Neural progenitor cell (in vitro differentiated cells): ENCODE data around the gene DVL2. TPM values are rescaled to one million over a fixed set of nuclear protein-coding genes. Genes with fewer than 3 reads are reported as not detected.

ENCODE experiments used
- DNase-seq: peaks from one replicate; pipeline ENCODE4 v3.0.0-alpha.2; 2016; ENCODE audit warnings: low spot score
- H2AFZ ChIP-seq: fragments of 200-600 bp; sonication (generic); replicated peaks from 2 replicates; pipeline ENCODE4 v1.6.1; 2016; ENCODE audit warnings: antibody characterized with exemption
- H3F3A ChIP-seq: fragments of 200-600 bp; sonication (generic); 2 replicates; pipeline ENCODE4 v1.6.1; 2016; ENCODE audit warnings: antibody characterized with exemption, low read depth
- H3K27ac ChIP-seq: fragments of 200-600 bp; sonication (generic); 2 replicates; pipeline ENCODE4 v1.5.1; 2016; ENCODE audit warnings: mild to moderate bottlenecking
- H3K27me3 ChIP-seq: fragments of 200-600 bp; sonication (generic); 2 replicates; pipeline ENCODE4 v1.6.1; 2016; ENCODE audit warnings: mild to moderate bottlenecking, moderate library complexity
- H3K36me3 ChIP-seq: fragments of 200-600 bp; sonication (generic); 2 replicates; pipeline ENCODE4 v1.5.1; 2016
- H3K4me1 ChIP-seq: fragments of 200-600 bp; sonication (generic); 2 replicates; pipeline ENCODE4 v1.6.1; 2016; ENCODE audit warnings: mixed run types
- H3K4me2 ChIP-seq: fragments of 200-600 bp; sonication (generic); 2 replicates; pipeline ENCODE4 v1.6.1; 2016
- H3K4me3 ChIP-seq: fragments of 200-600 bp; sonication (generic); 2 replicates; pipeline ENCODE4 v1.5.1; 2016
- H3K79me2 ChIP-seq: fragments of 200-600 bp; sonication (generic); 2 replicates; pipeline ENCODE4 v1.6.1; 2016; ENCODE audit warnings: low read depth
- H3K9ac ChIP-seq: fragments of 200-600 bp; sonication (generic); 2 replicates; pipeline ENCODE4 v1.6.1; 2016
- H3K9me3 ChIP-seq: fragments of 200-600 bp; sonication (generic); 2 replicates; pipeline ENCODE4 v1.5.1; 2016; ENCODE audit warnings: low read depth
- H4K20me1 ChIP-seq: fragments of 200-600 bp; sonication (generic); 2 replicates; pipeline ENCODE4 v1.6.1; 2016; ENCODE audit warnings: low read depth
- H3K27ac Mint-ChIP-seq: 3 replicates; pipeline ENCODE4 v1.8.0; 2021; ENCODE audit warnings: mixed read lengths
- H3K27me3 Mint-ChIP-seq: 2 replicates; pipeline ENCODE4 v1.8.0; 2022; ENCODE audit warnings: low read depth, mild to moderate bottlenecking, inconsistent platforms, moderate library complexity, mixed read lengths; ENCODE audit not compliant: insufficient read depth
- H3K36me3 Mint-ChIP-seq: 3 replicates; pipeline ENCODE4 v1.8.0; 2021; ENCODE audit warnings: mixed read lengths
- H3K4me1 Mint-ChIP-seq: 3 replicates; pipeline ENCODE4 v1.8.0; 2021; ENCODE audit warnings: mixed read lengths
- H3K4me3 Mint-ChIP-seq: 3 replicates; pipeline ENCODE4 v1.8.0; 2021; ENCODE audit warnings: mild to moderate bottlenecking, moderate library complexity, mixed read lengths
- H3K9me3 Mint-ChIP-seq: 3 replicates; pipeline ENCODE4 v1.8.0; 2020; ENCODE audit warnings: mixed read lengths
- CTCF ChIP-seq: fragments of 200-600 bp; sonication (generic); IDR thresholded peaks from 2 replicates; pipeline ENCODE4 v1.5.1; 2017; ENCODE audit warnings: antibody characterized with exemption, mild to moderate bottlenecking
- EZH2 ChIP-seq: fragments of 200-600 bp; sonication (generic); IDR thresholded peaks from 2 replicates; pipeline ENCODE4 v1.6.1; 2017; ENCODE audit warnings: antibody characterized with exemption, mild to moderate bottlenecking, moderate library complexity
- EZH2phosphoT487 ChIP-seq: fragments of 200-600 bp; sonication (generic); IDR thresholded peaks from 2 replicates; pipeline ENCODE4 v1.6.1; 2017; ENCODE audit warnings: antibody characterized with exemption
- total RNA-seq: library from RNA; depleted of rRNA; stranded (reverse); fragments of >200 nt; gene quantifications from 2 replicates; pipeline ENCODE4 v1.2.3, GENCODE V29; 2015; ENCODE audit warnings: low replicate concordance

Gene DVL2
- total RNA-seq, 1 donor from 2014 or later: 43.9 TPM

- DNase-seq: no peak
- H3K4me3 ChIP-seq: no peak overlapping the region
- H3F3A ChIP-seq: peaks cover 34% of the 10 kb centered on the region
- no peaks in the 10 kb centered on the region for H3K9me3 ChIP-seq
- H3K4me1 ChIP-seq: peaks cover 6% of the 10 kb centered on the region
- no peaks in the 10 kb centered on the region for H3K27me3 ChIP-seq
- H3K9ac ChIP-seq: no peak overlapping the region
- H3K36me3 ChIP-seq: no peaks in the 10 kb centered on the region
- no peak overlapping the region for H2AFZ ChIP-seq
- no peak overlapping the region for H3K4me2 ChIP-seq
- H3K27me3 Mint-ChIP-seq: peaks cover 9% of the 10 kb centered on the region
- no peak overlapping the region for H3K27ac ChIP-seq
- H3K4me3 Mint-ChIP-seq: no peak overlapping the region
- peaks cover 1% of the 10 kb centered on the region for H3K79me2 ChIP-seq
- H3K9me3 Mint-ChIP-seq: no peaks in the 10 kb centered on the region
- TF ChIP-seq EZH2 (no peak), CTCF (no peak), EZH2phosphoT487 (no peak)
- no peak overlapping the region for H3K27ac Mint-ChIP-seq
- peaks cover 35% of the 10 kb centered on the region for H3K36me3 Mint-ChIP-seq
- peaks cover 17% of the 10 kb centered on the region for H3K4me1 Mint-ChIP-seq
- H4K20me1 ChIP-seq: peaks cover 63% of the 10 kb centered on the region
Observed at GRCh38 chr17:7224661-7225111, 9.6 kb downstream of the DVL2 start.

GRCh38 chr17:7224110-7224509 is 10.2 kb downstream of the DVL2 start:
- no peaks in the 10 kb centered on the region for H3K79me2 ChIP-seq
- peaks cover 23% of the 10 kb centered on the region for H3K4me1 Mint-ChIP-seq
- peaks cover 30% of the 10 kb centered on the region for H3K36me3 Mint-ChIP-seq
- no peak for DNase-seq
- no peak overlapping the region for H3K4me3 ChIP-seq
- H3K27ac ChIP-seq: peak overlapping the region; percentile 20
- peaks cover 10% of the 10 kb centered on the region for H3K4me1 ChIP-seq
- H4K20me1 ChIP-seq: peaks cover 60% of the 10 kb centered on the region
- H3K27me3 ChIP-seq: no peaks in the 10 kb centered on the region
- H3F3A ChIP-seq: peaks cover 39% of the 10 kb centered on the region
- H3K27me3 Mint-ChIP-seq: peaks cover 12% of the 10 kb centered on the region
- H3K4me2 ChIP-seq: no peak overlapping the region
- no peaks in the 10 kb centered on the region for H3K9me3 ChIP-seq
- H3K9ac ChIP-seq: no peak overlapping the region
- H3K4me3 Mint-ChIP-seq: peak overlapping the region; percentile 36
- no peak overlapping the region for H3K27ac Mint-ChIP-seq
- no peaks in the 10 kb centered on the region for H3K9me3 Mint-ChIP-seq
- H2AFZ ChIP-seq: no peak overlapping the region
- TF ChIP-seq CTCF (no peak), EZH2 (no peak), EZH2phosphoT487 (no peak)
- H3K36me3 ChIP-seq: no peaks in the 10 kb centered on the region

GRCh38 chr17:7223375-7223774 is 10.9 kb downstream of the DVL2 start:
- peak overlapping the region; percentile 36 for H3K4me3 Mint-ChIP-seq
- TF ChIP-seq EZH2 (no peak), EZH2phosphoT487 (no peak), CTCF (no peak)
- H3K36me3 ChIP-seq: no peaks in the 10 kb centered on the region

More at GRCh38 chr17:7223375-7223774, 10.9 kb downstream of the DVL2 start:
- Mint-ChIP-seq H3K36me3 (peaks cover 25% of the 10 kb centered on the region), H3K4me1 (peaks cover 30% of the 10 kb centered on the region), H3K9me3 (no peaks in the 10 kb centered on the region), H3K27ac (peak overlapping the region; percentile 72), H3K27me3 (peaks cover 14% of the 10 kb centered on the region)
- no peak overlapping the region for H3K4me3 ChIP-seq
- H3K27me3 ChIP-seq: no peaks in the 10 kb centered on the region
- no peaks in the 10 kb centered on the region for H3K9me3 ChIP-seq
- peaks cover 18% of the 10 kb centered on the region for H3K4me1 ChIP-seq
- no peak overlapping the region for H2AFZ ChIP-seq
- H3K79me2 ChIP-seq: no peaks in the 10 kb centered on the region
- no peak overlapping the region for H3K4me2 ChIP-seq
- H3K27ac ChIP-seq: no peak overlapping the region
- peaks cover 56% of the 10 kb centered on the region for H4K20me1 ChIP-seq
- DNase-seq: no peak
- no peak overlapping the region for H3K9ac ChIP-seq
- peaks cover 46% of the 10 kb centered on the region for H3F3A ChIP-seq
